H1 (cell line): Measurements from ENCODE around the gene MYCBPAP. TPM values are rescaled to one million over a fixed set of nuclear protein-coding genes. Genes with fewer than 3 reads are reported as not detected.
A peak's percentile ranks its signal among the peaks of the same experiment; 100 is the strongest.

Source experiments
- ASH2L ChIP-seq: fragments of 200-600, 300-600 bp; sonication (generic); IDR thresholded peaks from one replicate; pipeline ENCODE4 v1.7.1; 2017; ENCODE audit warnings: low read length
- BCL11A ChIP-seq, 2 experiments: IDR thresholded peaks; one replicate each; pipeline ENCODE4 v1.6.1; 2011; ENCODE audit warnings: low read depth in 2 of 2, low read length in 2 of 2, mild to moderate bottlenecking in 2 of 2
- BRCA1 ChIP-seq: IDR thresholded peaks from 2 replicates; pipeline ENCODE4 v1.6.1; 2012; ENCODE audit warnings: low read depth, low read length, improper control_type of control experiment
- CBX8 ChIP-seq: fragments of 300-800, 300-1000 bp; sonication (generic); IDR thresholded peaks from 2 replicates; pipeline ENCODE4 v1.7.1; 2016; ENCODE audit warnings: low read depth, low read length, borderline replicate concordance
- CEBPB ChIP-seq: IDR thresholded peaks from 2 replicates; pipeline ENCODE4 v1.6.1; 2012; ENCODE audit warnings: low read depth, low read length
- CHD1 ChIP-seq: IDR thresholded peaks from 2 replicates; pipeline ENCODE4 v1.6.1; 2012; ENCODE audit warnings: low read depth, low read length, improper control_type of control experiment
- CHD2 ChIP-seq: IDR thresholded peaks from 2 replicates; pipeline ENCODE4 v1.6.1; 2012; ENCODE audit warnings: low read length, improper control_type of control experiment
- CREB1 ChIP-seq: IDR thresholded peaks from 2 replicates; pipeline ENCODE4 v1.6.1; 2012; ENCODE audit warnings: inconsistent platforms
- EGR1 ChIP-seq: IDR thresholded peaks from 2 replicates; pipeline ENCODE4 v1.6.1; 2011; ENCODE audit warnings: low read depth, low read length, borderline replicate concordance
- EZH2 ChIP-seq: fragments of 200-600 bp; sonication (generic); IDR thresholded peaks from 2 replicates; pipeline ENCODE4 v1.7.1; 2012; ENCODE audit warnings: low read depth, mild to moderate bottlenecking, moderate library complexity, low read length, inconsistent platforms; ENCODE audit not compliant: severe bottlenecking
- FOSL1 ChIP-seq: IDR thresholded peaks from 2 replicates; pipeline ENCODE4 v1.6.1; 2011; ENCODE audit warnings: mild to moderate bottlenecking, low read depth, low read length, moderate library complexity; ENCODE audit not compliant: insufficient read depth
- HDAC2 ChIP-seq, 2 experiments: fragments of 300-600 bp in 1 of 2; sonication (generic) in 1 of 2; IDR thresholded peaks; 2 replicates each; pipeline ENCODE4 v1.6.1; 2011 to 2012; ENCODE audit warnings: low read depth in 2 of 2, low read length in 2 of 2, mild to moderate bottlenecking in 2 of 2, moderate library complexity in 2 of 2, borderline replicate concordance in 1 of 2, inconsistent platforms in 1 of 2
- HDAC6 ChIP-seq: IDR thresholded peaks from one replicate; pipeline ENCODE4 v1.7.1; 2012; ENCODE audit warnings: low read depth, mild to moderate bottlenecking, inconsistent platforms, low read length, moderate library complexity
- MAFK ChIP-seq: IDR thresholded peaks from 2 replicates; pipeline ENCODE4 v1.6.1; 2012; ENCODE audit warnings: low read depth, mild to moderate bottlenecking, improper control_type of control experiment, low read length
- NANOG ChIP-seq: IDR thresholded peaks from 2 replicates; pipeline ENCODE4 v1.6.1; 2011; ENCODE audit warnings: low read length, low read depth, mild to moderate bottlenecking, inconsistent platforms; ENCODE audit not compliant: insufficient read depth, poor library complexity, severe bottlenecking
- NRF1 ChIP-seq: IDR thresholded peaks from 2 replicates; pipeline ENCODE4 v1.6.1; 2011; ENCODE audit warnings: mild to moderate bottlenecking, low read depth, low read length, improper control_type of control experiment
- RAD21 ChIP-seq, 2 experiments: IDR thresholded peaks in 1 of 2; conservative IDR thresholded peaks in 1 of 2; 2 replicates each; pipeline ENCODE4 v1.6.1; 2011; ENCODE audit warnings: low read depth in 2 of 2, low read length in 2 of 2, improper control_type of control experiment in 1 of 2, inconsistent platforms in 1 of 2, mild to moderate bottlenecking in 1 of 2, moderate library complexity in 1 of 2
- RBBP5 ChIP-seq: IDR thresholded peaks from 2 replicates; pipeline ENCODE4 v1.7.1; 2012; ENCODE audit warnings: low read depth, mild to moderate bottlenecking, inconsistent platforms, low read length, moderate library complexity, borderline replicate concordance
- SIX5 ChIP-seq: IDR thresholded peaks from 2 replicates; pipeline ENCODE4 v1.6.1; 2011; ENCODE audit warnings: mild to moderate bottlenecking, low read depth, low read length
- SP2 ChIP-seq: IDR thresholded peaks from 2 replicates; pipeline ENCODE4 v1.6.1; 2012; ENCODE audit warnings: mild to moderate bottlenecking, low read length, inconsistent platforms
- SRF ChIP-seq: IDR thresholded peaks from 2 replicates; pipeline ENCODE4 v1.6.1; 2011; ENCODE audit warnings: mild to moderate bottlenecking, low read depth, low read length, moderate library complexity
- TCF12 ChIP-seq: IDR thresholded peaks from 2 replicates; pipeline ENCODE4 v1.6.1; 2011; ENCODE audit warnings: low read depth, mild to moderate bottlenecking, low read length
- YY1 ChIP-seq: IDR thresholded peaks from 2 replicates; pipeline ENCODE4 v1.6.1; 2011; ENCODE audit warnings: low read depth, mild to moderate bottlenecking, low read length
- polyA plus RNA-seq, 7 experiments: library from polyadenylated mRNA; depleted of rRNA in 3 of 7; stranded (reverse) in 5 of 7; unstranded in 2 of 7; fragments of >200 nt in 5 of 7; fragments of 200-250 nt in 2 of 7; gene quantifications; 1 replicate in 5 of 7; 2 replicates in 1 of 7; 4 replicates in 1 of 7; pipeline versions ENCODE4 v1.2.1 to v1.2.3, GENCODE V29; 2011 to 2013; ENCODE audit warnings: missing spikeins in 2 of 7, mixed read lengths in 2 of 7
- total RNA-seq: library from RNA; stranded (reverse); fragmentation: NEBNext Ultra II Directional; extraction: Animal tissue kit (Norgen Biotek cat#: 25700); gene quantifications from 2 replicates; pipeline ENCODE4 v1.2.1, GENCODE V29; 2021

MYCBPAP gene
- total and polyA plus RNA-seq, 2 of the 8 experiments (the other 6 are each of a cell fraction or from before 2014, with no cell fraction given) = 0.89 to 3.3 TPM

- peak; percentile 40; the same call in 1 of the 2 replicates for TF ChIP-seq SRF
- no peak for TF ChIP-seq BCL11A (IDR thresholded peaks at IDR 0.05; ENCODE audit: low read depth in 2 of 2, low read length in 2 of 2)
- 0 out of 2 replicates have a peak, but pooled peaks have one; percentile 21 for TF ChIP-seq BRCA1
- TF ChIP-seq NANOG = no peak
- TF ChIP-seq HDAC6 = no peak
- TF ChIP-seq RAD21 (IDR thresholded peaks at IDR 0.05 in 1 of 2, conservative IDR thresholded peaks at IDR 0.05 in 1 of 2; ENCODE audit: low read depth in 2 of 2, low read length in 2 of 2) = peak; percentile 40 to 58; a peak in 3 of 4 replicates
- no peak for TF ChIP-seq CBX8
- peak; percentile 87 for TF ChIP-seq YY1
- peak; percentile 58; the same call in 1 of the 2 replicates for TF ChIP-seq CHD2
- no peak for TF ChIP-seq CHD1
- no peak for TF ChIP-seq MAFK
- TF ChIP-seq EZH2 = no peak
- TF ChIP-seq CEBPB = no peak
- TF ChIP-seq TCF12 = no peak
- TF ChIP-seq ASH2L = peak; percentile 39
- no peak; the same call in 1 of the 2 replicates for TF ChIP-seq RBBP5
- TF ChIP-seq FOSL1 = no peak
- no peak for TF ChIP-seq SP2
- TF ChIP-seq SIX5 = no peak
- peak; percentile 29; the same call in 1 of the 2 replicates for TF ChIP-seq NRF1
- peak; percentile 73 for TF ChIP-seq CREB1
- TF ChIP-seq HDAC2 (IDR thresholded peaks at IDR 0.05; ENCODE audit: borderline replicate concordance in 1 of 2, low read depth in 2 of 2, low read length in 2 of 2) = 0 out of 4 replicates have a peak, but pooled peaks of 1 of the 2 experiments have one; percentile 79
- TF ChIP-seq EGR1 = peak; percentile 3; the same call in 1 of the 2 replicates
Measured at GRCh38 chr17:50478391-50479381, 29.6 kb upstream of the MYCBPAP start, which contains the start of gene RSAD1 (continued).
